ENCODE data around the gene MCRIP1. TPM values are rescaled to one million over a fixed set of nuclear protein-coding genes. Genes with fewer than 3 reads are reported as not detected.

MCRIP1 gene
- total and polyA plus RNA-seq, 2 of the 8 experiments (the other 6 are each of a cell fraction or from before 2014, with no cell fraction given) = 103 to 151 TPM

DNA sequence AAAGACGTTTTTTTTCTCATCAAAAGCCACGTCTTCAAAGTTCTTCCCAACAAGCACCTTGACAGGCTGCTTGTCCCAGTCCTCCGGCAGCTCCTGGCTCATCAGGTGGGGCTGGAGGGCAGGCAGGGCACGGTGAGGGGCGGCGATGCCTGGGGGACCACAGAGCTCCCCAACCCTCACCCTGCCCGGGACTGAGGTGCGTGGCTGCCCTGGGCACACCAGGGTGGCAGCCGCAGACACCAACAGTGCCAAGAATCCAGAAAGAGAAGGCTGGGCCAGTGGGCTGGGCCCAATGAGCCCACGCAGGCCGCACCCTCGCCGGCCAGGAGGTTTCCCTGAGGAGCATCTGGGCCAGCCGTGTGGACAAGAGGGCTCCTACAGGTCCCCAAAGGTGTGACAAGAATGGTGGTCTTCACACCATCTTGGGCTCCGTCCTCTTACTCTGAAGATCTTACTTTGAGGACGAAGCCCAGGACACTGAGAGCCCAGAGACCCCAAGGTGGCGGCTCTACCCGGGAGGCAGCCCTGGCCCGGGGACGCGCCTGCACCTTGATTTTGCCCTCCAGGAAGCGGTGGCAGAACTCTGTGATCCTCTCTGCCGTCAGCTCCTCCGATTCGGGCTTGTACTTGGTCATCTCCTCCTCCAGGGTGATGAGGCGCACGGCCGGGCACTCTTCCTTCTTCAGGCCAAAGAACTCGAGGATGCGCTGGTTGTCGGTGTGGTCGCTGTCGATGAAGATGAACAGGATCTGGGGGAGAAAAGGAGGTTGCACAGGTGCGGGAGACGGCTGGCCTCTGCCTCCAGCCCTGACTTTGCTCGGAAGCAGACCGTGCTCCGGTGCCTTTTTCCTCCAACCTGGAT lies 13.0 kb upstream of the MCRIP1 start:
- H3K4me1 ChIP-seq (replicated peaks in 1 of 4; ENCODE audit: control insufficient read depth in 3 of 4, insufficient read depth in 4 of 4, low read length in 3 of 4) = peaks cover 0 to 3% (median 0%) of the 10 kb centered on the region in 4 experiments; a peak in 1 of 7 replicates
- H3K23me2 ChIP-seq (ENCODE audit: low read depth, low read length) = no peaks in the 10 kb centered on the region
- no peak overlapping the region for H3K4ac ChIP-seq (replicated peaks; ENCODE audit: insufficient read length, low read depth, low read length)
- no peaks in the 10 kb centered on the region for H3K79me2 ChIP-seq (ENCODE audit: control insufficient read depth in 1 of 2, insufficient read depth in 2 of 2, low read length in 2 of 2)
- peak overlapping the region; percentile 68; the same call in 1 of the 2 replicates for H4K8ac ChIP-seq (ENCODE audit: extremely low read depth, insufficient read depth, low read length)
- no peak overlapping the region for H2AFZ ChIP-seq (ENCODE audit: low read length)
- peaks cover 12 to 53% (median 34%) of the 10 kb centered on the region in 4 experiments for H3K36me3 ChIP-seq (ENCODE audit: control insufficient read depth in 2 of 4, insufficient read depth in 4 of 4, low read length in 3 of 4)
- no peak overlapping the region for H3K4me2 ChIP-seq (ENCODE audit: insufficient read depth in 1 of 2, low read depth in 2 of 2, low read length in 2 of 2)
- no peak overlapping the region for H3K23ac ChIP-seq (ENCODE audit: insufficient read length)
- no peak overlapping the region for H4K91ac ChIP-seq (replicated peaks; ENCODE audit: insufficient read length, low read length)
- peaks cover 2 to 13% of the 10 kb centered on the region in 2 experiments for H4K20me1 ChIP-seq (replicated peaks in 1 of 2; ENCODE audit: control insufficient read depth in 1 of 2, insufficient read depth in 2 of 2, low read length in 2 of 2)
- no peak overlapping the region for H2BK12ac ChIP-seq (ENCODE audit: low read depth, low read length)
- POLR2A ChIA-PET (ENCODE audit: partially characterized antibody) = interaction anchor here (0.7 to 5.7 kb wide), 4 partner anchors 10 to 162 kb away, joined by 3 to 37 read pairs (median 4); partner anchors contain the start of genes ARL16, HGS, MCRIP1 and PPP1R27
- no peak overlapping the region for H3K27ac ChIP-seq (ENCODE audit: low read depth, low read length)
- H3K27me3 ChIP-seq (replicated peaks in 1 of 4; ENCODE audit: control insufficient read depth in 3 of 4, extremely low read depth in 1 of 4, insufficient read depth in 3 of 4, low read length in 3 of 4) = no peaks in the 10 kb centered on the region; a peak in 2 of 7 replicates
- no peak overlapping the region for H2BK20ac ChIP-seq (ENCODE audit: low read length)
- H2AK5ac ChIP-seq (ENCODE audit: low read depth, low read length) = no peak overlapping the region
- no peak overlapping the region for H4K5ac ChIP-seq (ENCODE audit: insufficient read length, low read depth, low read length)
- WGBS, 2 experiments (ENCODE audit: extremely low coverage in 1 of 2, insufficient coverage in 1 of 2, insufficient read length in 1 of 2, insufficient replicate concordance in 2 of 2, low coverage in 1 of 2, low lambda C conversion rate in 2 of 2, missing lambda C conversion rate in 1 of 2) = 94% methylated on average over 38 of the region's 38 CpGs; no CpG with 5 or more reads in 1 of the 2 experiments
- H3K18ac ChIP-seq (ENCODE audit: extremely low read depth, low read length) = no peak overlapping the region
- no peak overlapping the region for H3K4me3 ChIP-seq (ENCODE audit: extremely low read depth in 1 of 4, insufficient read depth in 2 of 4, low read depth in 3 of 4, low read length in 4 of 4)
- H3K9me3 ChIP-seq (ENCODE audit: insufficient read depth in 2 of 2, low read depth in 1 of 2, low read length in 1 of 2) = no peaks in the 10 kb centered on the region
- no peaks in the 10 kb centered on the region for H3K79me1 ChIP-seq (ENCODE audit: low read depth, low read length)
- H3K56ac ChIP-seq (replicated peaks; ENCODE audit: insufficient read length, low read depth, low read length) = no peak overlapping the region
- H3K14ac ChIP-seq (ENCODE audit: insufficient read length) = no peak overlapping the region
- H3K9ac ChIP-seq (replicated peaks in 1 of 4; ENCODE audit: extremely low read depth in 1 of 4, low read depth in 3 of 4, low read length in 3 of 4) = no peak overlapping the region
- no peak for DNase-seq (ENCODE audit: low read depth in 1 of 2, low spot score in 2 of 2)
- CTCF ChIA-PET (ENCODE audit: partially characterized antibody) = interaction anchor here (1.2 to 1.9 kb wide), 2 partner anchors 21 to 23 kb away, joined by 3 to 6 read pairs; no protein-coding TSS in a partner anchor
- no peak for FAIRE-seq
- H2BK15ac ChIP-seq (ENCODE audit: low read length) = no peak overlapping the region
- H2BK120ac ChIP-seq (replicated peaks; ENCODE audit: low read depth, low read length) = no peak overlapping the region
- no peak overlapping the region for H2BK5ac ChIP-seq (ENCODE audit: low read depth, low read length)
- TF ChIP-seq JUN (IDR thresholded peaks at IDR 0.05; ENCODE audit: low read depth, low read length) = no peak
- TF ChIP-seq RFX5 (IDR thresholded peaks at IDR 0.05; ENCODE audit: borderline replicate concordance, low read depth, low read length) = no peak

Data from H1 (cell line).